ENCODE results near the gene HLA-DQA1. TPM values are rescaled to one million over a fixed set of nuclear protein-coding genes. Genes with fewer than 3 reads are reported as not detected.

The HLA-DQA1 gene
- total and polyA plus RNA-seq, 9 of the 15 experiments (the other 6 are each of a cell fraction or from before 2014, with no cell fraction given): 0.04 to 0.49 TPM; not detected in 7

DNA sequence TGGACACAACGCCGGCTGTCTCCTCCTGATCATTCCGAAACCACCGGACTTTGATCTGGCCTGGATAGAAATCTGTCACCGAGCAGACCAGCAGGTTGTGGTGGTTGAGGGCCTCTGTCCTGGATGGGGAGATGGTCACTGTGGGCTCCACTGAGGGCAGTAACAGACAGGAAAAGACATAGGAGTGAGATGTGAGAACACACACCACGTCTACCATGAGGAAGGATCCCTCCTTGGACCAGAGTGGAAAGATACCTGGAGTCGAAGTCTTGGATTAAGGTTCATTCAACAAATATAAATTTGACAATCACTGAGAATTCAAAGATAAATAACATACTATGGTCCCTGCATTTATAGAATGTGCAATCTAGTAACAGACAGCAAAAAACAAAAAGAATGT is 24.9 kb downstream of the HLA-DQA1 start:
- no peaks in the 10 kb centered on the region for H4K20me1 ChIP-seq (replicated peaks; ENCODE audit: control insufficient read depth, insufficient read depth, low read length)
- intact Hi-C loops (cut with micrococcal nuclease): no loop called here
- DNase-seq (ENCODE audit: extremely low read depth in 1 of 4, low spot score in 3 of 4) (no peak), ATAC-seq (no peak), FAIRE-seq (no peak)
- no peaks in the 10 kb centered on the region for H3K9me1 ChIP-seq (ENCODE audit: control insufficient read depth, insufficient read depth, low read length)
- ChIA-PET CTCF (ENCODE audit: low intra/inter-chr PET ratio) (no interaction called here), POLR2A (no interaction called here)
- no peak overlapping the region for H3K9ac ChIP-seq (ENCODE audit: insufficient read depth in 1 of 2, low read depth in 2 of 2, low read length in 2 of 2)
- H3K4me1 ChIP-seq (replicated peaks in 1 of 2; ENCODE audit: control insufficient read depth in 2 of 2, insufficient read depth in 2 of 2, low read length in 2 of 2): no peaks in the 10 kb centered on the region
- H3K79me2 ChIP-seq (ENCODE audit: control insufficient read depth, insufficient read depth, low read length): no peaks in the 10 kb centered on the region
- TF ChIP-seq U2AF1 (optimal IDR thresholded peaks at IDR 0.05; ENCODE audit: low read depth, low read length): no peak
- TF ChIP-seq PHF21A (IDR thresholded peaks at IDR 0.05; ENCODE audit: borderline replicate concordance, low read depth): no peak
- no peak overlapping the region for H2AFZ ChIP-seq (ENCODE audit: low read depth, low read length)
- no peak overlapping the region for H3K27ac ChIP-seq (ENCODE audit: extremely low read depth, low read depth, low read length)
- H3K4me2 ChIP-seq (ENCODE audit: insufficient read depth, low read length): no peak overlapping the region
- no peaks in the 10 kb centered on the region for H3K9me3 ChIP-seq (replicated peaks; ENCODE audit: control insufficient read depth, insufficient read depth, low read depth, low read length)
- no peaks in the 10 kb centered on the region for H3K27me3 ChIP-seq (ENCODE audit: control insufficient read depth in 2 of 2, insufficient read depth in 2 of 2, low read length in 2 of 2)
- no peak overlapping the region for H3K4me3 ChIP-seq
- WGBS (ENCODE audit: insufficient coverage, low coverage, missing lambda C conversion rate): no CpG with 5 or more reads among the region's 7 CpGs
- H3K36me3 ChIP-seq (ENCODE audit: control insufficient read depth, insufficient read depth, low read length): no peaks in the 10 kb centered on the region
- in situ Hi-C loops (cut with MboI): loop anchor here (5.0 kb wide), 1 partner anchor 95 kb away; no protein-coding TSS in a partner anchor
- no TSS peak for BruUV-seq (replicated peaks)

DNA sequence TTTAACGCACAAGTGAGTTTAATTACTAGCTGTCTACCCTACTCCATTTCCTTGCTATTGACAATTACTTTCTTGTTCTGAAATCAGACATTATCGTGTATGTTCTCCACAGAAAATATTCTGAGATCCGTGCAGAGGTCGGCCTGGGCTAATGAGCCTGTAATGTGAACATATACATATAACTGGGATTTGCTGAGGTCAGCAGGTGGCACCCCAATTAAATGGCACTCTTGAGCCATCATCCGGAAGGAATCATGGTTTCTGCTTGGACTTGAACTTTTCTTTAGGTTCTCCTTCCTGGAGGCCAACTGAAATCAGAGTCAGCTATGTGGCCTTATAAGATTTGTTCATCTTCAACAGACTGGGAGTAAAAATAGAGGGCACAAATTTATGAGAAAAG is 25.6 kb downstream of the HLA-DQA1 start:
- no peak overlapping the region for H2AFZ ChIP-seq (ENCODE audit: low read depth, low read length)
- FAIRE-seq (no peak), DNase-seq (ENCODE audit: extremely low read depth in 1 of 4, low spot score in 3 of 4) (no peak), ATAC-seq (no peak)
- POLR2A ChIA-PET: no interaction called here
- no peaks in the 10 kb centered on the region for H3K27me3 ChIP-seq (ENCODE audit: control insufficient read depth in 2 of 2, insufficient read depth in 2 of 2, low read length in 2 of 2)
- H4K20me1 ChIP-seq (replicated peaks; ENCODE audit: control insufficient read depth, insufficient read depth, low read length): no peaks in the 10 kb centered on the region
- H3K4me3 ChIP-seq: no peak overlapping the region
- WGBS (ENCODE audit: insufficient coverage, low coverage, missing lambda C conversion rate): 0% methylated on average over 5 of the region's 5 CpGs
- intact Hi-C loops (cut with micrococcal nuclease): no loop called here
- CTCF ChIA-PET (ENCODE audit: low intra/inter-chr PET ratio): no interaction called here
- no peaks in the 10 kb centered on the region for H3K79me2 ChIP-seq (ENCODE audit: control insufficient read depth, insufficient read depth, low read length)
- in situ Hi-C loops (cut with MboI): loop anchor here (5.0 kb wide), 1 partner anchor 94 kb away; no protein-coding TSS in a partner anchor
- no TSS peak for BruUV-seq (replicated peaks)
- H3K9me1 ChIP-seq (ENCODE audit: control insufficient read depth, insufficient read depth, low read length): no peaks in the 10 kb centered on the region
- no peaks in the 10 kb centered on the region for H3K36me3 ChIP-seq (ENCODE audit: control insufficient read depth, insufficient read depth, low read length)
- H3K9me3 ChIP-seq (replicated peaks; ENCODE audit: control insufficient read depth, insufficient read depth, low read depth, low read length): no peaks in the 10 kb centered on the region
- H3K4me1 ChIP-seq (replicated peaks in 1 of 2; ENCODE audit: control insufficient read depth in 2 of 2, insufficient read depth in 2 of 2, low read length in 2 of 2): no peaks in the 10 kb centered on the region
- no peak overlapping the region for H3K4me2 ChIP-seq (ENCODE audit: insufficient read depth, low read length)
- no peak overlapping the region for H3K9ac ChIP-seq (ENCODE audit: insufficient read depth in 1 of 2, low read depth in 2 of 2, low read length in 2 of 2)
- no peak overlapping the region for H3K27ac ChIP-seq (ENCODE audit: extremely low read depth, low read depth, low read length)
- TF ChIP-seq CEBPG (CRISPR knock-in tag; IDR thresholded peaks at IDR 0.05) (no peak), CEBPG (tag; conservative IDR thresholded peaks at IDR 0.05 in 1 of 2, IDR thresholded peaks at IDR 0.05 in 1 of 2) (no peak), ZC3H8 (IDR thresholded peaks at IDR 0.05) (no peak), ZNF41 (CRISPR knock-in tag; conservative IDR thresholded peaks at IDR 0.05) (no peak), SREBF2 (CRISPR knock-in tag; IDR thresholded peaks at IDR 0.05) (no peak), ZNF316 (IDR thresholded peaks at IDR 0.05) (no peak), MTA1 (IDR thresholded peaks at IDR 0.05; ENCODE audit: borderline replicate concordance) (no peak), TGIF2 (CRISPR knock-in tag; IDR thresholded peaks at IDR 0.05) (no peak)
- TF ChIP-seq, protein P1, sequence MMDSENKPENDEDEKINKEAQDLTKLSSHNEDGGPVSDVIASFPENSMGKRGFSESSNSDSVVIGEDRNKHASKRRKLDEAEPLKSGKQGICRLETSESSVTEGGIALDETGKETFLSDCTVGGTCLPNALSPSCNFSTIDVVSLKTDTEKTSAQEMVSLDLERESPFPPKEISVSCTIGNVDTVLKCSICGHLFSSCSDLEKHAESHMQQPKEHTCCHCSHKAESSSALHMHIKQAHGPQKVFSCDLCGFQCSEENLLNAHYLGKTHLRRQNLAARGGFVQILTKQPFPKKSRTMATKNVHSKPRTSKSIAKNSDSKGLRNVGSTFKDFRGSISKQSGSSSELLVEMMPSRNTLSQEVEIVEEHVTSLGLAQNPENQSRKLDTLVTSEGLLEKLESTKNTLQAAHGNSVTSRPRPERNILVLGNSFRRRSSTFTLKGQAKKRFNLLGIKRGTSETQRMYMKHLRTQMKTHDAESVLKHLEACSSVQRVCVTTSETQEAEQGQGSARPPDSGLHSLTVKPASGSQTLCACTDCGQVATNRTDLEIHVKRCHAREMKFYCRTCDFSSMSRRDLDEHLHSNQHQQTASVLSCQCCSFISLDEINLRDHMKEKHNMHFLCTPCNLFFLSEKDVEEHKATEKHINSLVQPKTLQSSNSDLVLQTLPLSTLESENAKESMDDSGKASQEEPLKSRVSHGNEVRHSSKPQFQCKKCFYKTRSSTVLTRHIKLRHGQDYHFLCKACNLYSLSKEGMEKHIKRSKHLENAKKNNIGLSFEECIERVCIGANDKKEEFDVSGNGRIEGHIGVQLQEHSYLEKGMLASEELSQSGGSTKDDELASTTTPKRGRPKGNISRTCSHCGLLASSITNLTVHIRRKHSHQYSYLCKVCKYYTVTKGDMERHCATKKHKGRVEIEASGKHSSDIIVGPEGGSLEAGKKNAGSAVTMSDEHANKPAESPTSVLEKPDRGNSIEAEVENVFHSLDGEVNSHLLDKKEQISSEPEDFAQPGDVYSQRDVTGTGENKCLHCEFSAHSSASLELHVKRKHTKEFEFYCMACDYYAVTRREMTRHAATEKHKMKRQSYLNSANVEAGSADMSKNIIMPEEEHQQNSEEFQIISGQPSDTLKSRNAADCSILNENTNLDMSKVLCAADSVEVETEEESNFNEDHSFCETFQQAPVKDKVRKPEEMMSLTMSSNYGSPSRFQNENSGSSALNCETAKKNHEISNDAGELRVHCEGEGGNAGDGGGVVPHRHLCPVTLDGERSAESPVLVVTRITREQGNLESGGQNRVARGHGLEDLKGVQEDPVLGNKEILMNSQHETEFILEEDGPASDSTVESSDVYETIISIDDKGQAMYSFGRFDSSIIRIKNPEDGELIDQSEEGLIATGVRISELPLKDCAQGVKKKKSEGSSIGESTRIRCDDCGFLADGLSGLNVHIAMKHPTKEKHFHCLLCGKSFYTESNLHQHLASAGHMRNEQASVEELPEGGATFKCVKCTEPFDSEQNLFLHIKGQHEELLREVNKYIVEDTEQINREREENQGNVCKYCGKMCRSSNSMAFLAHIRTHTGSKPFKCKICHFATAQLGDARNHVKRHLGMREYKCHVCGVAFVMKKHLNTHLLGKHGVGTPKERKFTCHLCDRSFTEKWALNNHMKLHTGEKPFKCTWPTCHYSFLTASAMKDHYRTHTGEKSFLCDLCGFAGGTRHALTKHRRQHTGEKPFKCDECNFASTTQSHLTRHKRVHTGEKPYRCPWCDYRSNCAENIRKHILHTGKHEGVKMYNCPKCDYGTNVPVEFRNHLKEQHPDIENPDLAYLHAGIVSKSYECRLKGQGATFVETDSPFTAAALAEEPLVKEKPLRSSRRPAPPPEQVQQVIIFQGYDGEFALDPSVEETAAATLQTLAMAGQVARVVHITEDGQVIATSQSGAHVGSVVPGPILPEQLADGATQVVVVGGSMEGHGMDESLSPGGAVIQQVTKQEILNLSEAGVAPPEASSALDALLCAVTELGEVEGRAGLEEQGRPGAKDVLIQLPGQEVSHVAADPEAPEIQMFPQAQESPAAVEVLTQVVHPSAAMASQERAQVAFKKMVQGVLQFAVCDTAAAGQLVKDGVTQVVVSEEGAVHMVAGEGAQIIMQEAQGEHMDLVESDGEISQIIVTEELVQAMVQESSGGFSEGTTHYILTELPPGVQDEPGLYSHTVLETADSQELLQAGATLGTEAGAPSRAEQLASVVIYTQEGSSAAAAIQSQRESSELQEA (IDR thresholded peaks at IDR 0.05; ENCODE audit: low read depth): no peak
